ENCODE measurements around the gene OR51E2. TPM values are rescaled to one million over a fixed set of nuclear protein-coding genes. Genes with fewer than 3 reads are reported as not detected.

OR51E2 gene
- total and polyA plus RNA-seq, 2 experiments from 2014 or later: 0.30 to 0.57 TPM

DNA sequence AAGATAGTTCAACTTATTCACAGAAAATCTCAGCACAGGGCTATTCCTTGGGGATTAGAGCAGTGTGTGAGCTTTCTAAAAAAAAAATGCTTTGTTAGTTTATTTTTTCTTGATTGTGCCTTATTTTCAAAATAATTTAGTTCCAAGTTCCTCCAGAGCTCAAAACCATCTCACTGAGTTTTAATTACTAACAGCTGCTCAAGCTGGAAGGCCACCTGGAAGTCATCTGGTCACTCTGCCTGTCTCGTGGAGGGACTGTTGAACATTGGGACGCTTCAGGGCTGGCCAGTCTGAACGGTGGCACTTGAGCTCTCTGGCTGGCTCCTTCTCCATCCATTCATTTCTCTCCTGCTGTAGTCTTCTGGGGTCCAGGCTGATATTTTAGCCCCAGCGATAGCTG lies 49.9 kb downstream of the OR51E2 start:
- peaks cover 5% of the 10 kb centered on the region for H3K27me3 ChIP-seq
- no peak overlapping the region for H3K4me2 ChIP-seq
- DNase-seq (ENCODE audit: low spot score): no peak
- H3K36me3 ChIP-seq (replicated peaks; ENCODE audit: insufficient read depth, low read depth): no peaks in the 10 kb centered on the region
- no peaks in the 10 kb centered on the region for H3K79me2 ChIP-seq
- no peak overlapping the region for H2AFZ ChIP-seq
- H3K9me3 ChIP-seq (ENCODE audit: low read depth): no peaks in the 10 kb centered on the region
- WGBS (ENCODE audit: low lambda C conversion rate, missing lambda C conversion rate): 58% methylated on average over 4 of the region's 4 CpGs
- no peak overlapping the region for H3K27ac ChIP-seq
- TF ChIP-seq EZH2 (IDR thresholded peaks at IDR 0.05; ENCODE audit: borderline replicate concordance): no peak
- no peak for TF ChIP-seq EZH2phosphoT487 (IDR thresholded peaks at IDR 0.05; ENCODE audit: low read depth, severe bottlenecking, unreplicated experiment)
- TF ChIP-seq, protein P1, sequence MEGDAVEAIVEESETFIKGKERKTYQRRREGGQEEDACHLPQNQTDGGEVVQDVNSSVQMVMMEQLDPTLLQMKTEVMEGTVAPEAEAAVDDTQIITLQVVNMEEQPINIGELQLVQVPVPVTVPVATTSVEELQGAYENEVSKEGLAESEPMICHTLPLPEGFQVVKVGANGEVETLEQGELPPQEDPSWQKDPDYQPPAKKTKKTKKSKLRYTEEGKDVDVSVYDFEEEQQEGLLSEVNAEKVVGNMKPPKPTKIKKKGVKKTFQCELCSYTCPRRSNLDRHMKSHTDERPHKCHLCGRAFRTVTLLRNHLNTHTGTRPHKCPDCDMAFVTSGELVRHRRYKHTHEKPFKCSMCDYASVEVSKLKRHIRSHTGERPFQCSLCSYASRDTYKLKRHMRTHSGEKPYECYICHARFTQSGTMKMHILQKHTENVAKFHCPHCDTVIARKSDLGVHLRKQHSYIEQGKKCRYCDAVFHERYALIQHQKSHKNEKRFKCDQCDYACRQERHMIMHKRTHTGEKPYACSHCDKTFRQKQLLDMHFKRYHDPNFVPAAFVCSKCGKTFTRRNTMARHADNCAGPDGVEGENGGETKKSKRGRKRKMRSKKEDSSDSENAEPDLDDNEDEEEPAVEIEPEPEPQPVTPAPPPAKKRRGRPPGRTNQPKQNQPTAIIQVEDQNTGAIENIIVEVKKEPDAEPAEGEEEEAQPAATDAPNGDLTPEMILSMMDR (IDR thresholded peaks at IDR 0.05; ENCODE audit: poor library complexity): no peak
- no peaks in the 10 kb centered on the region for H3K4me1 ChIP-seq (ENCODE audit: insufficient read depth)
- H3K4me3 ChIP-seq: no peak overlapping the region
- no peaks in the 10 kb centered on the region for H4K20me1 ChIP-seq (ENCODE audit: insufficient read depth, poor library complexity, severe bottlenecking)
- H3K9me2 ChIP-seq (replicated peaks; ENCODE audit: insufficient read depth): no peaks in the 10 kb centered on the region

DNA sequence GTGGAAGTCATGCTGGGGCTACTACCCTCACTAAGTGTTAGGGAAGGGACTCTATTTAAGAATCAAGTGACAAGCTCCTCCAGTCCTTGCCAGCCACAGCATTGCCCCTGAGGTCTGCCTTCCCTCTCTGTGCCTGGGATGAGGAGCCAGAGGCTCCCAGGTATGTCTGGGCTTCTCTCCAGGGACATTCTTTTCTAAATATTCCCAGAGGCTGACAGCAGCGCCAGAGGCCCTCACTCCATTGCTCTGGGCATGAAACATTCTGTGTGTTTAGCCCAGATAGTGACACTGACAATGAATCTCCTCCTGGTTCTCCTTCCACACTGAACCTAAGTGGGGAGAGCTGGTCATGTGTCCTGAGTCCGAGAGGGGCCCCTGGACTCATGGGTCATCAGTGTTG lies 51.7 kb downstream of the OR51E2 start:
- no peaks in the 10 kb centered on the region for H3K4me1 ChIP-seq (ENCODE audit: insufficient read depth)
- H2AFZ ChIP-seq: no peak overlapping the region
- H3K9me3 ChIP-seq (ENCODE audit: low read depth): no peaks in the 10 kb centered on the region
- no peaks in the 10 kb centered on the region for H3K79me2 ChIP-seq
- H3K4me2 ChIP-seq: no peak overlapping the region
- H3K9me2 ChIP-seq (replicated peaks; ENCODE audit: insufficient read depth): no peaks in the 10 kb centered on the region
- 79% methylated on average over 2 of the region's 2 CpGs for WGBS (ENCODE audit: low lambda C conversion rate, missing lambda C conversion rate)
- peaks cover 5% of the 10 kb centered on the region for H3K27me3 ChIP-seq
- no peaks in the 10 kb centered on the region for H4K20me1 ChIP-seq (ENCODE audit: insufficient read depth, poor library complexity, severe bottlenecking)
- H3K27ac ChIP-seq: no peak overlapping the region
- TF ChIP-seq, protein P1 (IDR thresholded peaks at IDR 0.05; ENCODE audit: poor library complexity): no peak
- TF ChIP-seq EZH2phosphoT487 (IDR thresholded peaks at IDR 0.05; ENCODE audit: low read depth, severe bottlenecking, unreplicated experiment): no peak
- TF ChIP-seq EZH2 (IDR thresholded peaks at IDR 0.05; ENCODE audit: borderline replicate concordance): no peak
- DNase-seq (ENCODE audit: low spot score): no peak
- H3K4me3 ChIP-seq: no peak overlapping the region
- no peaks in the 10 kb centered on the region for H3K36me3 ChIP-seq (replicated peaks; ENCODE audit: insufficient read depth, low read depth)

DNA sequence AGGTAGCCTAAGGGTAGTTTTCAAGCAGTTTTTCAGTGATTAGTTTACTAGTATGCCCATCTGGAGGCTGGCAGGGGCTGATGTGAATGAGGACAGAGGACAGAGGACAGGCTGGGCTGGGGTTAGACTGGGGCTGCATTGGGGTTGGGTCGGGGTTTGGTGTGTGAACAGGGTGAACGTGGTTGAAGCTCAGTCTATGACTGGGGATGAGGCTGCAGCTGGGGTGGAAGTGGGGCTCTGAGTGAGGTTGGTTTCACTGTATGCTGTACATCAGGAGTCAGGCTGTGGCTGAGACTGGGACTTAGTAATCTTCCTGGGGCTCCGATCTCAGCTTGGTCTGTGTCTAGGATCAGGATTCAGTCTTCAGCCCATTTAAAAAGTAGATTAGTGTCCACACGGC lies 53.4 kb downstream of the OR51E2 start:
- H3K79me2 ChIP-seq: no peaks in the 10 kb centered on the region
- H3K9me2 ChIP-seq (replicated peaks; ENCODE audit: insufficient read depth): no peaks in the 10 kb centered on the region
- no peak overlapping the region for H3K4me2 ChIP-seq
- no peak for DNase-seq (ENCODE audit: low spot score)
- 48% methylated on average over 4 of the region's 4 CpGs for WGBS (ENCODE audit: low lambda C conversion rate, missing lambda C conversion rate)
- H3K27me3 ChIP-seq: peaks cover 5% of the 10 kb centered on the region
- TF ChIP-seq EZH2phosphoT487 (IDR thresholded peaks at IDR 0.05; ENCODE audit: low read depth, severe bottlenecking, unreplicated experiment): no peak
- no peak for TF ChIP-seq EZH2 (IDR thresholded peaks at IDR 0.05; ENCODE audit: borderline replicate concordance)
- no peak overlapping the region for H3K4me3 ChIP-seq
- no peaks in the 10 kb centered on the region for H3K36me3 ChIP-seq (replicated peaks; ENCODE audit: insufficient read depth, low read depth)
- no peaks in the 10 kb centered on the region for H3K9me3 ChIP-seq (ENCODE audit: low read depth)
- no peaks in the 10 kb centered on the region for H4K20me1 ChIP-seq (ENCODE audit: insufficient read depth, poor library complexity, severe bottlenecking)
- H3K27ac ChIP-seq: no peak overlapping the region
- H3K4me1 ChIP-seq (ENCODE audit: insufficient read depth): no peaks in the 10 kb centered on the region
- no peak overlapping the region for H2AFZ ChIP-seq

DNA sequence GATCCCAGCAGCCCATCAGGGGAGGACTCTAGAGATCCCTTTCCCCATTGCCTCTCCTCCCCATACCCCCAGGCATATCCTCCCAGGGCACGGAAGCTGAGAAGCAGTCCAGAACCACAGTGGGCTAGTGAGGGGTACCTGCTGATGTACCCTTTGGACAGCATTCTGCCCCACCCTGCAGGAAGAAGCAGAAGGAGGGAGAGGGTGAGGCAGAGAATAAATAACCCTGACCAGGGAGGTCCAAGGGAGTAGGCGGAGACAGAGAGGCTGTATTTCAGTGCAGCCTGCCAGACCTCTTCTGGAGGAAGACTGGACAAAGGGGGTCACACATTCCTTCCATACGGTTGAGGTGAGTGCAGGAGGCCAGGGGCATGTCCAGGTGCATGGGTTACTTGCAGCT lies 54.0 kb downstream of the OR51E2 start, which contains the start of gene OR51E1:
TSS of gene OR51E1 (plus strand) at position 301 of the 400 bp plus-strand sequence. CDS start 8,545 bp downstream, outside the sequence.
- Histone ChIP-seq H2AFZ (no peak within 1 kb of the TSS), H3K27ac (no peak within 1 kb of the TSS), H4K20me1 (ENCODE audit: insufficient read depth, poor library complexity, severe bottlenecking) (no peaks in the 10 kb centered on the region), H3K4me3 (no peak within 1 kb of the TSS), H3K36me3 (replicated peaks; ENCODE audit: insufficient read depth, low read depth) (no peaks in the 10 kb centered on the region), H3K9me3 (ENCODE audit: low read depth) (no peaks in the 10 kb centered on the region), H3K27me3 (no peaks in the 10 kb centered on the region), H3K9me2 (replicated peaks; ENCODE audit: insufficient read depth) (no peaks in the 10 kb centered on the region), H3K4me2 (no peak within 1 kb of the TSS), H3K4me1 (ENCODE audit: insufficient read depth) (no peaks in the 10 kb centered on the region), H3K79me2 (no peaks in the 10 kb centered on the region)
- no peak for DNase-seq (ENCODE audit: low spot score)
- 90% methylated on average over 3 of the region's 3 CpGs for WGBS (ENCODE audit: low lambda C conversion rate, missing lambda C conversion rate)
- TF ChIP-seq, protein P1 (IDR thresholded peaks at IDR 0.05; ENCODE audit: poor library complexity): no peak
- TF ChIP-seq EZH2phosphoT487 (IDR thresholded peaks at IDR 0.05; ENCODE audit: low read depth, severe bottlenecking, unreplicated experiment) (no peak), EZH2 (IDR thresholded peaks at IDR 0.05; ENCODE audit: borderline replicate concordance) (no peak)
